B cell (primary cell): Measurements from ENCODE around the gene NSD1. TPM values are rescaled to one million over a fixed set of nuclear protein-coding genes. Genes with fewer than 3 reads are reported as not detected.

Experiments used
- ATAC-seq: fragments of 200-7000 bp; cut with Tn5 transposase; one replicate; pipeline ENCODE4 v1.10.0; 2021; ENCODE audit warnings: low read depth, mild to moderate bottlenecking, moderate number of reproducible peaks, moderate library complexity
- CTCF ChIA-PET: fragments of 350-600 bp; sonication (Branson Sonifier 250); formaldehyde crosslinking; loops from one replicate; lab custom pipeline; 2021; ENCODE audit warnings: antibody characterized with exemption, inconsistent platforms; lab: Charles Lee
- POLR2A ChIA-PET: fragments of 350-600 bp; sonication (Branson Sonifier 250); formaldehyde crosslinking; loops from one replicate; lab custom pipeline; 2021; ENCODE audit warnings: antibody characterized with exemption; lab: Charles Lee
- DNase-seq: peaks from one replicate; pipeline ENCODE4 v3.0.0; 2013
- H2AFZ ChIP-seq: 2 replicates; pipeline ENCODE4 v1.6.1; 2012; ENCODE audit warnings: mild to moderate bottlenecking, low read depth, low read length; ENCODE audit not compliant: insufficient read depth, poor library complexity, severe bottlenecking
- H3K27ac ChIP-seq, 2 donors: 1 replicate in 1 of 2; 2 replicates in 1 of 2; pipeline ENCODE4 v1.5.1; 2012 to 2013; ENCODE audit warnings: low read length in 2 of 2, mild to moderate bottlenecking in 2 of 2, moderate library complexity in 1 of 2
- H3K27me3 ChIP-seq, 4 experiments: fragments of 200-600 bp in 1 of 4; sonication (generic) in 1 of 4; replicated peaks in 1 of 4; 1 replicate in 2 of 4; 2 replicates in 2 of 4; pipeline versions ENCODE4 v1.6.1 to v1.7.0; 2013 to 2016; ENCODE audit warnings: low read length in 3 of 4, mild to moderate bottlenecking in 2 of 4, mixed read lengths in 1 of 4, moderate library complexity in 1 of 4; ENCODE audit not compliant: insufficient read depth in 4 of 4, control insufficient read depth in 3 of 4; ENCODE audit errors: control extremely low read depth in 1 of 4
- H3K36me3 ChIP-seq, 2 experiments: replicated peaks in 1 of 2; 1 replicate in 1 of 2; 2 replicates in 1 of 2; pipeline versions ENCODE4 v1.6.1 to v1.7.1; 2013; ENCODE audit warnings: low read length in 1 of 2; ENCODE audit not compliant: insufficient read depth in 2 of 2, control insufficient read depth in 1 of 2; ENCODE audit errors: control extremely low read depth in 1 of 2, extremely low read depth in 1 of 2
- H3K4me1 ChIP-seq, 2 donors: fragments of 200-600 bp in 1 of 2; sonication (generic) in 1 of 2; 1 replicate in 1 of 2; 2 replicates in 1 of 2; pipeline versions ENCODE4 v1.5.1 to v1.6.1; 2013 to 2017; ENCODE audit warnings: low read length in 2 of 2; ENCODE audit not compliant: control insufficient read depth in 2 of 2, insufficient read depth in 2 of 2
- H3K4me2 ChIP-seq: replicated peaks from 2 replicates; pipeline ENCODE3; 2012; ENCODE audit warnings: mild to moderate bottlenecking, low read depth, low read length; ENCODE audit not compliant: poor library complexity, severe bottlenecking
- H3K4me3 ChIP-seq, 5 experiments: fragments of 200-600 bp in 1 of 5; sonication (generic) in 1 of 5; 1 replicate in 3 of 5; 2 replicates in 2 of 5; pipeline versions ENCODE4 v1.5.1 to v1.7.0; 2011 to 2016; ENCODE audit warnings: low read length in 4 of 5, mild to moderate bottlenecking in 4 of 5, low read depth in 2 of 5, control low read depth in 1 of 5, moderate library complexity in 1 of 5; ENCODE audit not compliant: insufficient read depth in 1 of 5; ENCODE audit errors: control extremely low read depth in 1 of 5, extremely low read depth in 1 of 5
- H3K79me2 ChIP-seq: fragments of 200-600 bp; sonication (generic); one replicate; pipeline ENCODE4 v1.6.0; 2016; ENCODE audit warnings: low read length; ENCODE audit not compliant: control insufficient read depth, insufficient read depth
- H3K9ac ChIP-seq: fragments of 200-600 bp; sonication (generic); 2 replicates; pipeline ENCODE4 v1.6.1; 2017; ENCODE audit warnings: mild to moderate bottlenecking, low read length, moderate library complexity
- H3K9me3 ChIP-seq, 3 donors: one replicate each; pipeline versions ENCODE4 v1.6.1 to v1.7.1; 2013; ENCODE audit warnings: low read length in 2 of 3; ENCODE audit not compliant: control insufficient read depth in 2 of 3, insufficient read depth in 1 of 3; ENCODE audit errors: control extremely low read depth in 1 of 3
- H4K20me1 ChIP-seq: 2 replicates; pipeline ENCODE4 v1.6.0; 2012; ENCODE audit warnings: mild to moderate bottlenecking, low read length; ENCODE audit not compliant: insufficient read depth, control insufficient read depth, poor library complexity, severe bottlenecking
- H3K27ac Mint-ChIP-seq: one replicate; pipeline ENCODE4 v1.8.0; 2021; ENCODE audit warnings: mixed read lengths
- H3K27me3 Mint-ChIP-seq: one replicate; pipeline ENCODE4 v1.8.0; 2021; ENCODE audit warnings: mixed read lengths
- H3K4me1 Mint-ChIP-seq: one replicate; pipeline ENCODE4 v1.8.0; 2021; ENCODE audit warnings: mixed read lengths
- H3K4me3 Mint-ChIP-seq: one replicate; pipeline ENCODE4 v1.8.0; 2021; ENCODE audit warnings: mixed read lengths
- H3K9me3 Mint-ChIP-seq: one replicate; pipeline ENCODE4 v1.8.0; 2022; ENCODE audit warnings: mixed read lengths; ENCODE audit not compliant: insufficient read depth
- EZH2 ChIP-seq: IDR thresholded peaks from 2 replicates; pipeline ENCODE4 v1.6.1; 2012; ENCODE audit warnings: borderline replicate concordance, low read depth, mild to moderate bottlenecking, moderate library complexity, low read length; ENCODE audit not compliant: insufficient read depth, poor library complexity, severe bottlenecking
- WGBS: methylation state at CpG from one replicate; pipeline ENCODE4 v1.1.5; 2013; ENCODE audit warnings: missing lambda C conversion rate; ENCODE audit not compliant: insufficient coverage; 5-methylcytosine and 5-hydroxymethylcytosine counted together
- intact Hi-C: fragments of 100-400 bp; cut with micrococcal nuclease; formaldehyde crosslinking; loops from one replicate; pipeline ENCODE4 v1.10.0; 2022
- polyA plus RNA-seq: library from polyadenylated mRNA; depleted of rRNA; stranded (reverse); fragments of >200 nt; gene quantifications from 2 replicates; pipeline ENCODE4 v1.2.3, GENCODE V29; 2012
- total RNA-seq, 2 donors: library from RNA; stranded (reverse); fragments of 120-200 nt in 1 of 2; gene quantifications; 1 replicate in 1 of 2; 2 replicates in 1 of 2; pipeline versions ENCODE4 v1.2.3 to v1.2.4, GENCODE V29; 2013 to 2022
- TF ChIP-seq, protein P1 (sequence below): fragments of 200-600 bp; IDR thresholded peaks from one replicate; pipeline ENCODE4 v1.8.0; 2022; ENCODE audit warnings: antibody characterized with exemption, mild to moderate bottlenecking

The NSD1 gene
- total and polyA plus RNA-seq, 2 donors (not counting 1 experiment from before 2014, with no cell fraction given): 10.8 to 145 TPM

DNA sequence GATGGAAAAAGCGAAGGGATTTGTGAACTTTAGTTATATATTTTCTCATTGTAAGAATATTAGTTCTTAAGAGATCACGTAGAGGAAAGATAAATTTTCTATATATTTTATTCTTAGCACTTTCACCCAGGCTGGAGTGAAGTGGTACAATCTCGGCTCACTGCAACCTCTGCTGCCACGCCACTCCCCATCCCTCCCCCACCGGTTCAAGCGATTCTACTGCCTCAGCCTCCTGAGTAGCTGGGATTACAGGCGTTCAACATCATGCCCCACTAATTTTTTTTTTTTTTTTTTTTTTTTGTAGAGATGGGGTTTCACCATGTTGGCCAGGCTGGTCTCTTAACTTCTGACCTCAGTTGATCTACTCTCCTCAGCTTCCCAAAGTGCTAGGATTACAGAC, 127.4 kb downstream of the NSD1 start:
- ChIA-PET POLR2A (no interaction called here), CTCF (no interaction called here)
- H3K27me3 ChIP-seq: no peaks in the 10 kb centered on the region
- Mint-ChIP-seq H3K4me1 (no peaks in the 10 kb centered on the region), H3K27ac (no peak overlapping the region), H3K9me3 (no peaks in the 10 kb centered on the region), H3K27me3 (no peaks in the 10 kb centered on the region), H3K4me3 (no peak overlapping the region)
- no peaks in the 10 kb centered on the region for H3K4me1 ChIP-seq
- H3K79me2 ChIP-seq: peaks cover 3% of the 10 kb centered on the region
- H3K9me3 ChIP-seq: no peaks in the 10 kb centered on the region
- H3K36me3 ChIP-seq: peaks cover 26 to 78% of the 10 kb centered on the region in 2 experiments
- no peak overlapping the region for H3K9ac ChIP-seq
- intact Hi-C loops: no loop called here
- ATAC-seq (no peak), DNase-seq (no peak)
- no peak overlapping the region for H3K4me2 ChIP-seq
- WGBS: no CpG with 5 or more reads among the region's 7 CpGs
- no peak overlapping the region for H2AFZ ChIP-seq
- H4K20me1 ChIP-seq: peaks cover 8% of the 10 kb centered on the region
- no peak for TF ChIP-seq EZH2
- TF ChIP-seq, protein P1, sequence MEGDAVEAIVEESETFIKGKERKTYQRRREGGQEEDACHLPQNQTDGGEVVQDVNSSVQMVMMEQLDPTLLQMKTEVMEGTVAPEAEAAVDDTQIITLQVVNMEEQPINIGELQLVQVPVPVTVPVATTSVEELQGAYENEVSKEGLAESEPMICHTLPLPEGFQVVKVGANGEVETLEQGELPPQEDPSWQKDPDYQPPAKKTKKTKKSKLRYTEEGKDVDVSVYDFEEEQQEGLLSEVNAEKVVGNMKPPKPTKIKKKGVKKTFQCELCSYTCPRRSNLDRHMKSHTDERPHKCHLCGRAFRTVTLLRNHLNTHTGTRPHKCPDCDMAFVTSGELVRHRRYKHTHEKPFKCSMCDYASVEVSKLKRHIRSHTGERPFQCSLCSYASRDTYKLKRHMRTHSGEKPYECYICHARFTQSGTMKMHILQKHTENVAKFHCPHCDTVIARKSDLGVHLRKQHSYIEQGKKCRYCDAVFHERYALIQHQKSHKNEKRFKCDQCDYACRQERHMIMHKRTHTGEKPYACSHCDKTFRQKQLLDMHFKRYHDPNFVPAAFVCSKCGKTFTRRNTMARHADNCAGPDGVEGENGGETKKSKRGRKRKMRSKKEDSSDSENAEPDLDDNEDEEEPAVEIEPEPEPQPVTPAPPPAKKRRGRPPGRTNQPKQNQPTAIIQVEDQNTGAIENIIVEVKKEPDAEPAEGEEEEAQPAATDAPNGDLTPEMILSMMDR: no peak
- H3K4me3 ChIP-seq: no peak overlapping the region
- H3K27ac ChIP-seq: no peak overlapping the region

DNA sequence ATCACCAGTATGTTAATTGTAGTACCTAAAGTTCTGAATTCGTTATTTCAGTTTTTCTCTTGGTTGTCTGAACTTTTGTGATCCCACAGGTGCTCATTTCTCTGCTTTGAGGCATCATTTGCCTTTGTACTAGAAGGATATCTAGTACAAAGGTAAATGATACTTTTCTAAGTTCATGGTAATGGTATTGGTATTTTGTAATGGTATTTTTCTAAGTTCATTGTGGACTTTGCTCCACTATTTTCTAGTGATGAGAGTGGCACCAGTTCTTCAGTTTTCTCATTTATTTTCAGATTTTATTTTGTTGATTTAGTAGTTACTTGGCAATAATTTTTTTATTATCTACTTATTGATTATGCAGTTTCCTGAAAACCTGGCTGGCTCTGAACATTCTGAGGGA, 127.9 kb downstream of the NSD1 start:
- Histone ChIP-seq H3K9me3 (no peaks in the 10 kb centered on the region), H3K4me1 (no peaks in the 10 kb centered on the region), H3K27ac (no peak overlapping the region), H4K20me1 (peaks cover 8% of the 10 kb centered on the region), H2AFZ (no peak overlapping the region), H3K9ac (no peak overlapping the region), H3K4me2 (no peak overlapping the region), H3K4me3 (no peak overlapping the region), H3K36me3 (peaks cover 25 to 81% of the 10 kb centered on the region in 2 experiments), H3K79me2 (peaks cover 3% of the 10 kb centered on the region), H3K27me3 (no peaks in the 10 kb centered on the region)
- intact Hi-C loops: no loop called here
- Mint-ChIP-seq H3K27me3 (no peaks in the 10 kb centered on the region), H3K27ac (no peak overlapping the region), H3K4me1 (no peaks in the 10 kb centered on the region), H3K4me3 (no peak overlapping the region), H3K9me3 (no peaks in the 10 kb centered on the region)
- ChIA-PET POLR2A (no interaction called here), CTCF (no interaction called here)
- DNase-seq: no peak
- TF ChIP-seq, protein P1: no peak
- no peak for TF ChIP-seq EZH2
- WGBS: no CpG with 5 or more reads among the region's 1 CpG
- ATAC-seq: no peak
